GM18499 (cell line): ENCODE data around the gene PLCB4.

Experiments used
- ATAC-seq: cut with Tn5 transposase; IDR thresholded peaks from one replicate; pipeline ENCODE4 v1.9.1; 2021; ENCODE audit warnings: moderate number of reproducible peaks; ENCODE audit not compliant: insufficient read depth, unreplicated experiment

PLCB4 gene

DNA sequence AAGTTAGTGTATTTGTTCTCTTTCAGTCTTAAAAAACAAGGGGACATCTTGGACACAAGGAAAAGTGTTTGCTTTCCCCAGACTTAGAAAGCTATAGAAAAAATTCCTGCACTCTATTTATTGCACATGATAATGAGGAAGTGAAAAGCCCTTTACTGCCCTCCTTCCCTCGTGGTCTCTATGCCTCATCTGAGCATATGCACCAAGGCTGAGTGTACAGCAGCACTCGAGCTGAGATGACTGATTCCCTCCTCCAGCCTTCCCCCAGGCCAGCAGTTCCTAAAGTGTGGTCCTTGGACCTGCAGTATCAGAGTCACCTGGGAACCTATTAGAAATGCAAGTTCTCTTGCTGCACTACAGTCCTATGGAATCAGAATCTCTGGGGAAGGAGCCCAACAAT, 431.2 kb downstream of the PLCB4 start:
- ATAC-seq = no peak

DNA sequence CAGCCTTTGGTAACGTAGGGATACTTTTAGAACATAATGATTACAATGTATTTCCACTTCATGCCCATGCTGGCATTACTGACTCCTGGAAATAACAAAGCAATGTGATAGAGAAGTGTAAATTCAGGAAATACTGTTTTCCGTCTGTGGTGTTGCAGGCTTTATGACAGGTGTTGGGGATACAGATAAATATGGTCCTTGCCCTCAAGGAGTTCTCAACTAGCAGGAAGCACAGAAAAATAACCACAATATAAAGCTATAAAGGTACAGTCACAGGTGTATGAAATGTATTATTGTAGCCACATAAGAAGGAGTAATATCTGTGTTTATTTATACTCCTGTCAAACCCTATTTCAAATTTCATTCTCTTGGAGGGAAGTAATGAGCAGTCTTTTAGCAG, 432.6 kb downstream of the PLCB4 start:
- no peak for ATAC-seq

DNA sequence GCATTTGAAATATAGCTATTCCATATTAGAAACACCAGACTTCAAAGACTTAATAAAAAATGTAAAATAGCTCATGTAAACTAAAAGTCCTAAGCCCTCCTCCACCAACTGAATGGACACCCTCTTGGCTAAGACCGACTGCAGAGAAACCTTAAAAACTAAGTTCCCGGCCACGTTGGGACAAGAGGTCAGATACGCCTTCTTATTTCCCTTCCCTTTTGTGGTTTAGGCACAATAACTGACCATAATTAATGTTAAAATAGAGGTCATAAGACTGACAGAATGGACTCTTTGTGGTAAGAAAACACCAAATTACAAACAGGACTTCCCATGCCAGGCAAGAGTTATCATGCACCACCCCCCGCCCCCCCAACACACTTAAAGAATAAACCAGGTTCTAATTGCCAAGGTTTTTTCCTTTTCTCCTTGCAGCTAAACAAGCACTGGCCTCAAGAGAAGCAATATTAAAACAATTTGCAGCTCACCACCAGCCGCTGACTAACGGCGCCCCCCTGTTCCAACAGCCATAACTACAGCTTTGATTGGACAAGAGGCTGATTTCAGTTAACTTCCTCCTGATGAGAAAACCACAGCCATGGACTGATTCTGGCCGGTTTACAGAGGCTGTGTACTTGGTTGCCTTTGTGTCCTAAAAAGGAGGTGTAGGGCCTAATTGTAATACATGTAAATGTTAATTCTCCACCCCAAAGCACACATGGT, 434.8 kb downstream of the PLCB4 start:
- ATAC-seq = no peak

DNA sequence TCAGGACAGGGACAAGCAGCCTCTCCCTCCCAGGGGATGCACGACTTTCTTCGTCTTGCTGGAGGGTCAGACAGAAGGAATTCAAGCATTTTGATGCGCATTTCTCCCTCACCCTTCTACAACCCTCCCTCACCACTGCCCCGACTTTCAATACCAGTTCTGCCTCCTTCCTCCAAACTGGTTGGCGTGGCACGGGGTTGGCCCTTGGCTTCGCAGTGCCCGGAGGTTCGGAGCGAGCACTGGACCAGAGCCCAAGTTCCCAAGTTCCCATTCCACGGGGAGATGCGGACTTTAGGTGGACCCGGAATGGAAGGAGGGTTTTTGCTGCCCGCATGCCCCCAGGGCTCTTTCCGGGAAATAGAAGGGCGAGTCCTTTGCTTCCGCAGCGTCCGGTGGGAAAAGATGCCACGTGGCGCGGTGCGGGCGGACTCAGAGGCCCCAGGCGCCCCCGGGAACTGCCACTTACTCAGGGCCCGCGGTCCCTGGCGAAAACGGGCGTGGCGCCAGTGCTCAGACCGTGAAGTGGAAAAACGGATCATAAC, 437.5 kb downstream of the PLCB4 start:
- ATAC-seq = no peak

DNA sequence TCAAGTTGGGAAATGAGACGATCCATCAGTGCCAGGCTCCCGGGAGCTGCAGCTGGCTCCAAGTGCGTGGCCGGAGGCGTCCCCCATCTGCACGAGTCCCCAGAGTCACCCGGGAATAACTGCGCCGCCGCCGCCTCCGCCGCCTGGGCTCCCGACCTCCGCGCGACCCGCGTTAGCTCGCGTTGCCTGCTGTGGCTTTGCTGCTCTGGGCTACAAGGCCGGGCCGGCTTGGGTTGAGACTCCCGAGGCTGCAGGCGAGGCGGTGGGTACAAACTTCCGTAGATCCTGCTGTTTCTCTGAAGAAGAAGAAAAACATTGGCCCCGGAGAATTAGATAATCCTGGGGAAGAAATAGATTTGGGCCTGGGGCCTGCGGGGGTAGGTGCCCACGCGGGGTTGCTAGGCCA, 438.1 kb downstream of the PLCB4 start:
- ATAC-seq = no peak

DNA sequence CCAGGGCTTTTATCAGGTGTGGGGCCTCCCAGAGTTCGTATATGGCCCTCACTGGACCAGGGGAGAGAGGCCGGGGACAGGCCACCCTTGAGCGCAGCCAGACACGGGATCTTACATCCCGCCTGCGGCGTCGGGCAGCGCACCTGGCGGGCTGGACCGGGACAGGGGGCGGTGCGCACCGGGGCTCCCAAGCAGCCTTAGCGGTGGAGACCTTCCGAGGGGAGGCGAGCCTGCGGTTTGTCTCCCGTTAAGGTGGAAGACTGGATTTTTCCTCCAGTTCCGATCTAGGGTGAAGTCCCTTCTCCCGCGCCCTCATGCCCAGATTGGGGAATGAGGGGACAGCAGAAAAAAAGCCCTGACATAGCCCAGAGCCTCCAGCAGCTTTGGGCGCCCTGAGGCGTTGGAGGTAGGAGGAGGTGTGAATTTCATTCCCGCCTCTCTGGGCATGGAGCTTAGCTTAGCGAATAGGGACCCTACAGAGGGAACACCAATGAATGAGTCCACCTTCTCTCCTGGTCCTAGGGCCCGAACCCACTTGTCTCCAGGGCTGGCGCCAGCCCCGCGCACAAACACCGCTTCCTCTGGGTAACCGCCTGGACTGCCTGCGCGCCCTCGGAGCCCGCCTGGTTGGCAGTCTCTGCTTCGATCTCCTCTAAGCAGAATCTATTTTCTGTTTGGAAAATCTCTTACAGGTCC, 438.8 kb downstream of the PLCB4 start:
- no peak for ATAC-seq

DNA sequence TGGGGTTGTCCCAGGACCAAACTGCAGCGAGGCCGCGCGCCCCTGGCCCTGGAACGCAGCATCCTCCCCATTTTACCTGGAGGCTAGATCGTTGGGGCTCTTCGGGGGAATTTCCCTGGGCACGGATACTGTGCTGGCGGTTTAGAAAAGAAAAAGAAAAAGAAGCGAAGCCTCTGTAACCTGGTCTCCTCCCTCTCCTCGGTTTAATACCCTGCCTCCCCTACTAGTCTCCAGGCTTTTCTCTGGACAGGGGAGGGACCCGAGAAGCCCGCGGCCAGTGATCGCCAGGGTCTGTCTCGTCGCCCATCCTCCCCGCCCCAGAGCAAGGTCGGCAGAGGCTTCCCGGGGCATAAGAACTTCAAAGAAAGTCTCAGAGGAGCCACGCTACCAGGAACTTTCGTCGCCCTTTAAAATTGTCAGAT, 439.4 kb downstream of the PLCB4 start:
- ATAC-seq = no peak

DNA sequence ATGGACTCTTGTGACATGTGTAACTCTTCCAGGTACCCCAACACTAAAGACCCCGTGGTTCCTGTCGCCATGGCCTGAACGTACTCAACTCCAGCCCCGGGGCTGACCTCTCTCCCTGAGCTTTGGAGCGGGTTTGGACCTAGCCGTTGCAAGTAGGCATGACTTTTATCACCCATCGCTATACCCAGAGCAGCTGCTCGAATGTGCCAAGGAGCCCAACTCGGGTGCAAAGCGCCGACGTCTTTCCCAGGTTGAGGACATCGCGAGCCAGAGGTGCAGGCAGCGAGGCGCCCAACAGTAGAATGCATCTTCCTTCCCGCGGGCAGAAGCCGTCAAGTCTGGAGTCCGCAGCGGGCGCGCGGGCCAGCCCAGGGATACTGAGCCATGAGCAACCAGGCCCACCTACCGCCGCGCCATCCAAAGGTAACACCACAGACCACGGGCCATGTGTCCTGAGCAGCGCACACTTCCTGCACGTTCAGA, 439.9 kb downstream of the PLCB4 start:
- ATAC-seq = no peak

DNA sequence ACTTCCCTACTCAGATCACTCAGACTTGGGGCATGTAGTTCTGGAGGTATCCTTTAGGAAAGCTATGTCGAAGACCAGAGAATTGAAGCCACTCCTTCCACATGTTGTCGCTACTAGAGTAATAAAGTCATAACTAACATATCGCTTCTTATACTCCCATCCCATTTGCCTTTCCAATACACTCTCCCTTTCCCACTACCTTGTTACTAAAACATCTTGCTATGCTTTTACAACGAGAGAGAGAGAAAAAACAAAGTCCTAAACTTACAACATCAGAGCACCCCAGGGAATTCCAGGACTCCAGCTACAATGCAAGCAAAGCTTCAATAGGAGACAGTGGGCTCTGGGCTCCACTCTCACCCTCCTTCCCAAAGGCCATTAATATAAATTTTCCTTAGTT, 440.4 kb downstream of the PLCB4 start:
- ATAC-seq = no peak

DNA sequence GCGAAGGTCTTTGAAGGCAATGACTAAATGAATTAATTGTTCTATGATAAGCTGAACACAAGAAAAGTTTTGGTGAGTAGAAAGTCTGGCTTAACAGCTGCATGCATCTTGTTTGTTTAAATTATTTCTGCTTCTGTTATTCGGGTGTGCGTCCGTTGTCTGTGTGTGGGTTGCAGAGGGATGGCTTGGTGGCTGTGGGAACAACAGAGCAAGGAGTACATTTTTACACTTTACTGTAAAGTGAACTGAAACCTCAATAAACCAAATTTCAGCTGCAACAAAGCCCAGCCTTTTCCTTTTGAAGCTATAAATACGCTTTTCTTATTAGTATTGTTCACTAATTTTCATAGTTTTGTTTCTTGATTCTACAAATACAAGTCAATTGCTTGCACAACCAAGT, 442.0 kb downstream of the PLCB4 start:
- no peak for ATAC-seq

DNA sequence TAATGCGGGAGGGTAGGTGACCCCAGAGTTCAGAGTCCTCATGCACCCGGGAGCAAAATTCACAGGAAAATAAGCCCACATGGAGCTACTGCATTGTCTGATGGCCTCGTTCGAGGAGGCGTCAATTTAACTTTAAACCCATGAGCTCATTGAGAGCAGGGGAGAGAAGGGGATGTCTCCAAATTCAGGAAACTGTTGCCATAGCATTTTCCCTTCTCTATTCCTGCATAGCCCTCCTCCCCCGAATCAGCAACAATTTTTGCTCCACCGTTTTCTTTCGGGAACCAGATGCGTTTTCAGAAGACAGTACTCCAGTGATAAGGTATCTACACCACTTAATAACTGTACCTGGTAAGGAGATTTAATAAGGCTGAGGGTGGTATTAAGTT, 445.2 kb downstream of the PLCB4 start:
- no peak for ATAC-seq

DNA sequence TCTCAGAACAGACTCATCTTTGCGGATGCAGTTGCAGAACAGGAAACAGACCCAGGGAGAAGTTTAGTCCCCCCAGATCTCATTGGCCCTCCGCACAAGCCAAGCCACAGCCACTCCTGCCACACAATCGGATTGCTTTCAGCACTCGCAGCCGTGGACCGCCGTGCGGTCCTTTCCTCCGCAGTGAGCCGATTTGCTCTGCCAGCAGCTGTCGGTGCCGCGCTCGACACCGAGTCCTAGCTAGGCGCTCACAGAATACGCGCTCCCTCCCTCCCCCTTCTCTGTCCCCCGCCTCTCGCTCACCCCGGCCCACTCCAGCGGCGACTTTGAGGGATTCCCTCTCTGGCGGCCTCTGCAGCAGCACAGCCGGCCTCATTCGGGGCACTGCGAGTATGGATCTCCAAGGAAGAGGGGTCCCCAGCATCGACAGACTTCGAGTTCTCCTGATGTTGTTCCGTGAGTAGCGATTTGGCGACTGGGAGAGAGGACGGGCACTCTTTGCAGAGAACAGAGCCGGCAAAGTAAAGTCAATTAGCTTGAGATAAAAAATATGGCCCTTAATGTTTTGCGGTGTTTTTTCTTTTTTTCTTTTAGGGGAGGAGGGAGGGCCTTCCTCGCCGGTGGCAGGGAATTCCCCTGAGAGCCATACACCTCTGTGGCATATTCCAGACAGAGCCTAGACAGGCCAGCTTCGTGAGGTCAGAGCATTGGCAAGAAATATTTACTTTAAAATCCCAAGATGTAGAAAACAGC, 445.8 kb downstream of the PLCB4 start, which contains the start of gene LAMP5:
TSS of gene LAMP5 (plus strand) at position 130 of the 753 bp plus-strand sequence. CDS start at position 393, 263 bp downstream.
- no peak for ATAC-seq

DNA sequence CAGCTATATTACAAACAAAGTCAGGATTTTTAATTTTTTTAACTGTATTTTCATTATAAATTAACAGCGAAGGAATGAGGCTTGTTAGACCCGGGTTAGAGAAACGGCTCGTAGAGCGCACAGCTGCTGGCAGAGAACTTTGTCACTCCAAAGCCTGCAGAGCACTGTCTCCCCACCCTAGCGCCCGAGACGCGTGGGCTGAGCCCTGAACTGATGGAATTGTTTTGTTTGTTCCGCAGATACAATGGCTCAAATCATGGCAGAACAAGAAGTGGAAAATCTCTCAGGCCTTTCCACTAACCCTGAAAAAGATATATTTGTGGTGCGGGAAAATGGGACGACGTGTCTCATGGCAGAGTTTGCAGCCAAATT, 446.3 kb downstream of the PLCB4 start:
- no peak for ATAC-seq

DNA sequence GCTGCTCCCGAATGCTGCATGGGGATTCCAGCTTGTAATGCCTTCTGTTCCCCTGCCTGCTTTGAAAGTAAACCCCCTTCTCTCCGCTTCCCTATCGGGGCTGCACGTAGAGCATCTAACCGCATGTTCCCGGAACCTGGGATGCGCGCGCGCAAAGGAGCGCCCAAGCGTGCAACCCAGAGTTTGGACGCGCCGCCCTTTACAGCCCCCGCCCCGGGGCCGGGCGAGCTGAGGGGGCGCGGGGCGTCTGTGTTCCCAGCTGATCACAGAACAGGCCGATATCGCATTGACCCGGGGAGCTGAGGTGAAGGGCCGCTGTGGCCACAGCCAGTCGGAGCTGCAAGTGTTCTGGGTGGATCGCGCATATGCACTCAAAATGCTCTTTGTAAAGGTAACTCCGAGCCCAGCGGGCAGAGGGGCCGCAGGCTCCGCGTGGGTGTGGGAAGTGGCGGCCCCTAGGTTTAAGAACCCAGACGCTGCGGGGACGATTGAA, 446.9 kb downstream of the PLCB4 start:
- no peak for ATAC-seq

DNA sequence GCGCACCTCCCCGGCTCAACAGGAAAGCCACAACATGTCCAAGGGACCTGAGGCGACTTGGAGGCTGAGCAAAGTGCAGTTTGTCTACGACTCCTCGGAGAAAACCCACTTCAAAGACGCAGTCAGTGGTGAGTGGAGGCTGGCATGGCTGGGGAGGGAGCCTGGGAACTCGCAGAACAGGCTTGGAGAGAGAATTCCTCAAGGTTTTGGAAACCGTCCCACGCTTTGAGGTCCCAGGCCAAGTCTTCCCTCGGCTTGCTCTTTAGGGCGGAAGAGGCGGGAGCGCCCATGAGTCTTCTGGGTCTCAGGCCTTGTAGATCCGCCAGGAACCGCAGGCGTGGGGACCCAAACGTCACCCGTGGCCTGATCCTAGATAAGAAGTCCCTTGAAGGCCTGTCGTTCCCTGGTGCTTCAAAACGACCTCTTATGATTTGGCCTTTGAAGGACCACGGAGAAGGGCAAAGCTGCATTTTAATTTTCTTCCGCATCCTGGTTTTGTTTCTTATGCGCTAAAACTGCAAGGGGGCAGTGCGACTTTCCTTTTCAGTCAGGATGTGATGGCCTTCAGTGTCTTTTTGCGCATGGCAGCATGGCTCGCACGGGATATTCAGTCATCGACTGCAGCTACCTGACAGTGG, 447.5 kb downstream of the PLCB4 start:
- no peak for ATAC-seq

DNA sequence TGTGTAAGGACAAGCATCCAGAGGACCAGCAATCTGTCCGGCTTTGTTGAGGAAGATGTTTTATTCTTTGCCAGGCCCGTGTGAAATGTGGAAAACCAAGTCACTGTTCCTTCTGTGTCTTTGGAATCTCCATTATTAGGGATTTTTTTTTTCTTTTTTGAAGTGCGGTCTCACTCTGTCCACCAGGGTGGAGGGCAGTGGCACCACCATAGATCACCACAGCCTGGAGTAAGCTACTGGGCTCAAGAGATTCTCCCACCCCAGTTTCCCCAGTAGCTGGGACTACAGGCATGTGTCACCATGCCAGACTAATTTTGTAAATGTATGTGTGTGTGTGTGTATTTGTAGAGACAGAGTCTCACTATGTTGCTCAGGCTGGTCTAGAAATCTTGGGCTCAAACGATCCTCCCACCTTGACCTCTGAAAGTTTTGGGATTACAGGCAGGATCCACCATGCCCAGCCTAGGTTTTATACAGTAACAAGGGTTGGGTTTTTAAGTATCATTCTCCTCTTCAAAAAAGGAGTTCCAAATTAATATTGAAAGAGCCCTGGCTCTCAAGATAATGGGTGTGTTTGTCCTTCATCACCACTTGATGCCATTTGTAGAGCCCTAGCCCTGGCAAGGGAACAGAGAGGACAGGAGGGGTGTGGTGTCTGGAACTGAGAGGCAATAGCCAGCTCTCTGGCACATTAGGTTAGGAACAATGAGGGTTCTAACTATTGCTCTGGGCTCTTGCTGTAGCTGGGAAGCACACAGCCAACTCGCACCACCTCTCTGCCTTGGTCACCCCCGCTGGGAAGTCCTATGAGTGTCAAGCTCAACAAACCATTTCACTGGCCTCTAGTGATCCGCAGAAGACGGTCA, 448.6 kb downstream of the PLCB4 start:
- ATAC-seq = no peak

DNA sequence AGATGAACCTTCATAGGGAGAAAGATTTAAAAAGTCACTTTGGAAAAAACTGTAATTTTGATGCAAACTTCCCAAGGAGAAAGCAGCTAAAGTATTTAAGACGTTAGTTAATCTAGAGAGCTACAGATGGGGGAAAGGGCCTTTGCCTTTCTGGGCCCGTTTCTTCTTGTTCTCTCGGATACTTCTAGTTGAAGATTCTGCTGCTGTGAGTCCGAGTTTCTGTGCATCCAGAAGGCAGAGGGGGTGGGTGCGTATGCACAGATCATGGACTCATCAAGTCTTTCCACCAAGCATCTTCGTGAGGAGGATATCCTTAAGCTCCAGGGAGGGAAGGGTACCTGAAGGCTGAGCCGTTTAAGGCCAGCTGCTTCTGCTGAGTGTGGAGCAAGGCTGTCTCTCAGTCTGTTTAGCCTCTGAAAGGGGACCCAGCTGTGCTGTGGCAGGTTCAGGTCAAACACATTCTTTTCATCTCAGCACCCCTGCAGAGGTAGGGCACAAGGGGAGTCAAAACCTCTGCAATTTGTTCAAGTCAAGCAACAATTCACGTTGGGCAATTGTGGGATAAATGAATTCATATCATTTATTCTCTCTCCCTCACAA, 449.8 kb downstream of the PLCB4 start:
- no peak for ATAC-seq

DNA sequence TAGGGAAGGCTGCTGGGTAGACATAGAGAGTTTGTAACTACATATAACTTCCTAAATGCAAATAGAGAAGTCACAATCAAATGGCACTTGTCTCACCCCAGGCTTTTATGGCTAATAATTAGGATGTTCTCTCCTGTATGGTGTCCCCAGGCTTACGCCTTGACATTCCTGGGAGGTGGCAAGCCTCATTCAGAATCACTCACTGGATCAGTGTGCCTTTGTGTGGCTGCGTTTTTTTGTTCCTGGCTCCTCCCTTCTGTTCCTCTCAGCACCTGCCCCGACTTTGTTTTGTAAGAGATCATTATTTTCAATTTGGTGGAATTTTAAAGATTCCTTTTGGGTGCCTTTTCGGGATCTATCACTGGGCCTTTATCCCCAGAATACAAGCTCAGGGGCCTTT, 451.2 kb downstream of the PLCB4 start:
- ATAC-seq = no peak

DNA sequence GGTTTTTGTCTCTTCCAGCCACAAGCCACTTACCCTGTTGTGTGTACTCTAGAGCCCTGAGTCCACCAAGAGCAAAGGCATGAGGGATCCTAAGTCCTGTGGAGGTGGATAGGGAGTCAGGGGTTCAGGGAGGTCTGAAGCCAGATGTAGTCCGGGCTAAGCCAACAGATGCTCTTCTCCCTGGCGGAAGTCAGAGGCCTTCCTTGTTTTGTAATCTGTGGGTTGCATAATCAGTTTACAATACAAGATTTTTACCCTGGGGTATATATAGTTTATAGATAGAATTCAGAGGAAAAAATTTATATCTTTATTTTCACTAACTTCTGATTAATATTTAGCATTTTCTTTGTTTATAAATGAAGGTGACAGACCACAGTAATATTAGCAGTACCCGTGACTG, 454.7 kb downstream of the PLCB4 start:
- ATAC-seq = no peak
